OCI-LY1 (cell line): ENCODE data around the gene HOMER1.

Experiments used
- EZH2 ChIP-seq: fragments of 200-600 bp; sonication (generic), shearing (Covaris generic); IDR thresholded peaks from 2 replicates; pipeline ENCODE4 v1.8.0; 2017; ENCODE audit warnings: borderline replicate concordance, mixed run types, mild to moderate bottlenecking, antibody characterized with exemption, low read length, moderate library complexity, mixed read lengths
- TF ChIP-seq, protein P1 (sequence below): fragments of 200-600 bp; sonication (generic), shearing (Covaris generic); IDR thresholded peaks from 2 replicates; pipeline ENCODE4 v1.5.1; 2017; ENCODE audit warnings: mild to moderate bottlenecking, antibody characterized with exemption, low read length, moderate library complexity, mixed read lengths

DNA sequence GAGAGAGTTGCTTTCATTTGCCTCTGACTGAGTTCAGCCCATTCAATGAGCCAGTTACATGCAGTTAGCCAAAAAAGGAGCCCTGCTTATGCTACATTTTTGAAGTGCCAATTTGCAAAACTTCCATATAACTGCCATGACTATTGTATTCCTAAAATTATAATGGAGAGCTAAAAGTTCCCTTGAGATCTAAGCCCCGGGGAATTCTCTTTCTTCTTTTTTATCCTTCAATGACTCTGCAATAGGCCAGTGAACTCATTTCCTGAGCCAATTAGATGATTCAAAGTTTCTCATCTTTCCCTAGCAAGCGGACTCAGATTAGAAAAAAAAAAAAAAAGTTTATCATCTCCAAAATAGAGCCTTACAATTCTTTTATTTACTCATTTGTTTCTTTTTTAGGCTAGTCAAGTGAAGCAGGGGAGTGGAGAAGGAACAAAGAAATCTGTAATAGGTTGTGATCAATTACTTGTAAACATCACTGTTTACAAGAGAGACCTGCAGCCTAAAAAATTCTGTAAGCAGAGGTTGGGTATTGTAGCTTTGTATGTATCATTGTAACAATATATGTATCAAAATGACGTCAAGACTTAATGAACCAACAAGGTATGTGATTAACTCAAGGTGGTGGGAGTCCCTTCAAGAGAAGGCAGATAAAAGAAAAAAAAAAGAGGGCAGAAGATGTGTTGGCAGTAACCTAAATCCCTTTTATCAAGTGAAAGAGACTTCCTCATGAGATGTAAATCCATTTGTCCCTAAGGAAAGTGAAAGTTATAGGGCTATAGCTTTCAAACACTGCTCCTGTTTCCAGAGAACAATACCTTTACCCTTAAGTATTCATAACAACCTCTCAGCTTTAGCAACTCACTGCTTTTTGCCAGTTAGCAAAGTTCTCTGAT is 48.7 kb upstream of the HOMER1 start:
- TF ChIP-seq, protein P1, sequence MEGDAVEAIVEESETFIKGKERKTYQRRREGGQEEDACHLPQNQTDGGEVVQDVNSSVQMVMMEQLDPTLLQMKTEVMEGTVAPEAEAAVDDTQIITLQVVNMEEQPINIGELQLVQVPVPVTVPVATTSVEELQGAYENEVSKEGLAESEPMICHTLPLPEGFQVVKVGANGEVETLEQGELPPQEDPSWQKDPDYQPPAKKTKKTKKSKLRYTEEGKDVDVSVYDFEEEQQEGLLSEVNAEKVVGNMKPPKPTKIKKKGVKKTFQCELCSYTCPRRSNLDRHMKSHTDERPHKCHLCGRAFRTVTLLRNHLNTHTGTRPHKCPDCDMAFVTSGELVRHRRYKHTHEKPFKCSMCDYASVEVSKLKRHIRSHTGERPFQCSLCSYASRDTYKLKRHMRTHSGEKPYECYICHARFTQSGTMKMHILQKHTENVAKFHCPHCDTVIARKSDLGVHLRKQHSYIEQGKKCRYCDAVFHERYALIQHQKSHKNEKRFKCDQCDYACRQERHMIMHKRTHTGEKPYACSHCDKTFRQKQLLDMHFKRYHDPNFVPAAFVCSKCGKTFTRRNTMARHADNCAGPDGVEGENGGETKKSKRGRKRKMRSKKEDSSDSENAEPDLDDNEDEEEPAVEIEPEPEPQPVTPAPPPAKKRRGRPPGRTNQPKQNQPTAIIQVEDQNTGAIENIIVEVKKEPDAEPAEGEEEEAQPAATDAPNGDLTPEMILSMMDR = no peak
- no peak for TF ChIP-seq EZH2
